MV-4-11 (cell line): ENCODE measurements around the gene SYT2.
"Not testable (repeated sequence)": the region's sequence is repeated elsewhere in the genome, so short reads cannot be mapped to it uniquely, and the experiment has no call there.

Source experiments
- DNase-seq: peaks from one replicate; lab custom pipeline; 2025; lab: John Stamatoyannopoulos, UW

The SYT2 gene

GRCh38 chr1:202590975-202591411 lies 119.3 kb downstream of the SYT2 start:
- peak; percentile 14 for DNase-seq

GRCh38 chr1:202590126-202590525 lies 120.1 kb downstream of the SYT2 start:
- DNase-seq = no peak

- DNase-seq = no peak
Measured at GRCh38 chr1:202589190-202589930, 120.9 kb downstream of the SYT2 start.

- no peak for DNase-seq
Measured at GRCh38 chr1:202588503-202589189, 121.6 kb downstream of the SYT2 start.

- DNase-seq = no peak
Measured at GRCh38 chr1:202587859-202588485, 122.3 kb downstream of the SYT2 start.

- no peak for DNase-seq
Measured at GRCh38 chr1:202586871-202587270, 123.4 kb downstream of the SYT2 start.

GRCh38 chr1:202586018-202586821 lies 124.0 kb downstream of the SYT2 start:
- DNase-seq = peak; percentile 86

GRCh38 chr1:202585590-202585933 lies 124.7 kb downstream of the SYT2 start:
- no peak for DNase-seq

GRCh38 chr1:202584707-202585589 lies 125.3 kb downstream of the SYT2 start:
- DNase-seq = no peak

GRCh38 chr1:202582350-202582749 lies 127.9 kb downstream of the SYT2 start:
- not testable (repeated sequence) for DNase-seq

- no peak for DNase-seq
Measured at GRCh38 chr1:202580619-202581018, 129.6 kb downstream of the SYT2 start.

GRCh38 chr1:202579806-202580205 lies 130.4 kb downstream of the SYT2 start:
- no peak for DNase-seq

- DNase-seq = no peak
Measured at GRCh38 chr1:202578565-202578964, 131.7 kb downstream of the SYT2 start.

GRCh38 chr1:202578001-202578504 lies 132.2 kb downstream of the SYT2 start:
- no peak for DNase-seq

- DNase-seq = no peak
Measured at GRCh38 chr1:202577381-202577780, 132.9 kb downstream of the SYT2 start.

GRCh38 chr1:202576816-202577215 lies 133.4 kb downstream of the SYT2 start:
- DNase-seq = peak; percentile 84

GRCh38 chr1:202575918-202576653 lies 134.2 kb downstream of the SYT2 start:
- no peak for DNase-seq

GRCh38 chr1:202572867-202573266 lies 137.4 kb downstream of the SYT2 start:
- DNase-seq = no peak

- DNase-seq = peak; percentile 40
Measured at GRCh38 chr1:202571719-202572339, 138.4 kb downstream of the SYT2 start.
